ENCODE data around the gene SELENON. TPM values are rescaled to one million over a fixed set of nuclear protein-coding genes. Genes with fewer than 3 reads are reported as not detected.

SELENON gene
- total RNA-seq, 1 donor from 2014 or later: 146 TPM

- Mint-ChIP-seq H3K36me3 (ENCODE audit: low read depth) (no peaks in the 10 kb centered on the region), H3K27me3 (ENCODE audit: low read depth) (no peaks in the 10 kb centered on the region), H3K27ac (ENCODE audit: unreplicated experiment) (peak overlapping the region; percentile 13)
Observed at GRCh38 chr1:25844536-25845337, 44.7 kb downstream of the SELENON start.

GRCh38 chr1:25845664-25846063 is 45.7 kb downstream of the SELENON start:
- no peaks in the 10 kb centered on the region for H3K36me3 Mint-ChIP-seq (ENCODE audit: low read depth)

More at GRCh38 chr1:25844536-25845337, 44.7 kb downstream of the SELENON start:
- Mint-ChIP-seq H3K9me3 (no peaks in the 10 kb centered on the region), H3K4me3 (no peak overlapping the region), H3K4me1 (peaks cover 32% of the 10 kb centered on the region)
- TF ChIP-seq, protein P1, sequence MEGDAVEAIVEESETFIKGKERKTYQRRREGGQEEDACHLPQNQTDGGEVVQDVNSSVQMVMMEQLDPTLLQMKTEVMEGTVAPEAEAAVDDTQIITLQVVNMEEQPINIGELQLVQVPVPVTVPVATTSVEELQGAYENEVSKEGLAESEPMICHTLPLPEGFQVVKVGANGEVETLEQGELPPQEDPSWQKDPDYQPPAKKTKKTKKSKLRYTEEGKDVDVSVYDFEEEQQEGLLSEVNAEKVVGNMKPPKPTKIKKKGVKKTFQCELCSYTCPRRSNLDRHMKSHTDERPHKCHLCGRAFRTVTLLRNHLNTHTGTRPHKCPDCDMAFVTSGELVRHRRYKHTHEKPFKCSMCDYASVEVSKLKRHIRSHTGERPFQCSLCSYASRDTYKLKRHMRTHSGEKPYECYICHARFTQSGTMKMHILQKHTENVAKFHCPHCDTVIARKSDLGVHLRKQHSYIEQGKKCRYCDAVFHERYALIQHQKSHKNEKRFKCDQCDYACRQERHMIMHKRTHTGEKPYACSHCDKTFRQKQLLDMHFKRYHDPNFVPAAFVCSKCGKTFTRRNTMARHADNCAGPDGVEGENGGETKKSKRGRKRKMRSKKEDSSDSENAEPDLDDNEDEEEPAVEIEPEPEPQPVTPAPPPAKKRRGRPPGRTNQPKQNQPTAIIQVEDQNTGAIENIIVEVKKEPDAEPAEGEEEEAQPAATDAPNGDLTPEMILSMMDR (conservative IDR thresholded peaks at IDR 0.05): no peak
- DNase-seq (ENCODE audit: low read depth, low spot score): no peak

DNA sequence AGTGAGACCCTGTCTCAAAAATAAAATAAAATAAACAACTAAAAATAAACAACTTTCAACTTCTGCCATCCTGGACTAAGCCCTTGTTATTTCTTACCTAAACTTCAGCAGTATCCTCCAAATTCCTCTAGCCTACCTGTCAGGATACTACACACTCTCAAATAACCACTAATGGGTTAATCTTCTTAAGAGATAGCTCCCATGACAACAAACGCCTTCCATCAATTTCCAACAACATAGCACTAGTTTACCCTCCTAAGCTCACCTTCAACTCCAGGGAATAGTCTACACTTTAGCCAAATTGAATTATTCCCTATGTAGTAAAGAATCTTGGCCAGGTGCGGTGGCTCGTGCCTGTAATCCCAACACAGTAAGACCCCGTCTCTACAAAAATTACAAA is 47.9 kb downstream of the SELENON start:
- no peak for DNase-seq (ENCODE audit: low read depth, low spot score)
- no peak overlapping the region for H3K27ac Mint-ChIP-seq (ENCODE audit: unreplicated experiment)
- no peak overlapping the region for H3K4me3 Mint-ChIP-seq
- TF ChIP-seq, protein P1 (conservative IDR thresholded peaks at IDR 0.05): no peak
- peaks cover 32% of the 10 kb centered on the region for H3K4me1 Mint-ChIP-seq
- no peaks in the 10 kb centered on the region for H3K9me3 Mint-ChIP-seq
- H3K36me3 Mint-ChIP-seq (ENCODE audit: low read depth): no peaks in the 10 kb centered on the region
- no peaks in the 10 kb centered on the region for H3K27me3 Mint-ChIP-seq (ENCODE audit: low read depth)

More at GRCh38 chr1:25845664-25846063, 45.7 kb downstream of the SELENON start:
- H3K27me3 Mint-ChIP-seq (ENCODE audit: low read depth): no peaks in the 10 kb centered on the region
- H3K4me3 Mint-ChIP-seq: no peak overlapping the region
- H3K27ac Mint-ChIP-seq (ENCODE audit: unreplicated experiment): no peak overlapping the region
- no peak for DNase-seq (ENCODE audit: low read depth, low spot score)
- H3K4me1 Mint-ChIP-seq: peaks cover 32% of the 10 kb centered on the region
- TF ChIP-seq, protein P1 (conservative IDR thresholded peaks at IDR 0.05): no peak
- no peaks in the 10 kb centered on the region for H3K9me3 Mint-ChIP-seq

GRCh38 chr1:25848531-25848930 is 48.5 kb downstream of the SELENON start:
- Mint-ChIP-seq H3K4me3 (no peak overlapping the region), H3K9me3 (no peaks in the 10 kb centered on the region), H3K27me3 (ENCODE audit: low read depth) (no peaks in the 10 kb centered on the region), H3K27ac (ENCODE audit: unreplicated experiment) (no peak overlapping the region), H3K36me3 (ENCODE audit: low read depth) (no peaks in the 10 kb centered on the region), H3K4me1 (peaks cover 32% of the 10 kb centered on the region)
- no peak for DNase-seq (ENCODE audit: low read depth, low spot score)
- TF ChIP-seq, protein P1 (conservative IDR thresholded peaks at IDR 0.05): no peak

DNA sequence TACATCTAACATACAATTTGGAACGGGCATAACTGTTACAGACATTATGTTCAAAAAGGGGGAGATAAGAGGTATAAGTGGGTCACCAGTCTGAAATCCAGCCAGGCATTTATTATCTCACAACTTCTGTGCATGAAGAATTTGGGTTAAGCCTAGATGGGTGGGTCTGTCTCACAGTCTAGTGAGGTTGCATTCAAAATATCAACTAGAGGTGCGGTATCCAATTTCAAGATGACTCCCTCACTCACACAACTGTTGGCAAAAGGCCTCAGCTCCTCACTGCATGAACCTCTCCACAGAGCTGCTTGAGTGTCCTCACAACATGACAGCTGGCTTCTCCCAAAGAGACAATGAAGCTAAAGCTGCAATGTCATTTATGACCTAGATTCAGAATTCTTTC is 54.6 kb downstream of the SELENON start:
- Mint-ChIP-seq H3K4me3 (no peak overlapping the region), H3K9me3 (no peaks in the 10 kb centered on the region), H3K27ac (ENCODE audit: unreplicated experiment) (no peak overlapping the region), H3K36me3 (ENCODE audit: low read depth) (no peaks in the 10 kb centered on the region), H3K27me3 (ENCODE audit: low read depth) (no peaks in the 10 kb centered on the region), H3K4me1 (peaks cover 24% of the 10 kb centered on the region)
- no peak for DNase-seq (ENCODE audit: low read depth, low spot score)
- TF ChIP-seq, protein P1 (conservative IDR thresholded peaks at IDR 0.05): no peak

Data from neural crest cell (in vitro differentiated cells).